ENCODE measurements around the gene MAP3K20.
"Not testable (repeated sequence)": the region's sequence is repeated elsewhere in the genome, so short reads cannot be mapped to it uniquely, and the experiment has no call there.

The MAP3K20 gene

GRCh38 chr2:173251225-173251624 lies 175.6 kb downstream of the MAP3K20 start:
- no peaks in the 10 kb centered on the region for H3K9me3 ChIP-seq (ENCODE audit: insufficient read depth, low read length, severe bottlenecking)
- no peak overlapping the region for H2AFZ ChIP-seq (ENCODE audit: low read depth, low read length)
- TF ChIP-seq EZH2 (IDR thresholded peaks at IDR 0.05; ENCODE audit: borderline replicate concordance, low read depth, low read length, severe bottlenecking) = no peak
- TF ChIP-seq, protein P1, sequence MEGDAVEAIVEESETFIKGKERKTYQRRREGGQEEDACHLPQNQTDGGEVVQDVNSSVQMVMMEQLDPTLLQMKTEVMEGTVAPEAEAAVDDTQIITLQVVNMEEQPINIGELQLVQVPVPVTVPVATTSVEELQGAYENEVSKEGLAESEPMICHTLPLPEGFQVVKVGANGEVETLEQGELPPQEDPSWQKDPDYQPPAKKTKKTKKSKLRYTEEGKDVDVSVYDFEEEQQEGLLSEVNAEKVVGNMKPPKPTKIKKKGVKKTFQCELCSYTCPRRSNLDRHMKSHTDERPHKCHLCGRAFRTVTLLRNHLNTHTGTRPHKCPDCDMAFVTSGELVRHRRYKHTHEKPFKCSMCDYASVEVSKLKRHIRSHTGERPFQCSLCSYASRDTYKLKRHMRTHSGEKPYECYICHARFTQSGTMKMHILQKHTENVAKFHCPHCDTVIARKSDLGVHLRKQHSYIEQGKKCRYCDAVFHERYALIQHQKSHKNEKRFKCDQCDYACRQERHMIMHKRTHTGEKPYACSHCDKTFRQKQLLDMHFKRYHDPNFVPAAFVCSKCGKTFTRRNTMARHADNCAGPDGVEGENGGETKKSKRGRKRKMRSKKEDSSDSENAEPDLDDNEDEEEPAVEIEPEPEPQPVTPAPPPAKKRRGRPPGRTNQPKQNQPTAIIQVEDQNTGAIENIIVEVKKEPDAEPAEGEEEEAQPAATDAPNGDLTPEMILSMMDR (IDR thresholded peaks at IDR 0.05; ENCODE audit: borderline replicate concordance, extremely low read depth, low read length, poor library complexity, severe bottlenecking) = no peak
- no peak for ATAC-seq (ENCODE audit: insufficient read depth, low read depth)
- H3K4me3 ChIP-seq (ENCODE audit: low read depth in 1 of 2, low read length in 2 of 2) = no peak overlapping the region
- H4K20me1 ChIP-seq (ENCODE audit: insufficient read depth, low read length) = no peaks in the 10 kb centered on the region
- H3K9ac ChIP-seq (ENCODE audit: low read depth, low read length) = no peak overlapping the region
- no peaks in the 10 kb centered on the region for H3K79me2 ChIP-seq (ENCODE audit: insufficient read depth, low read length)
- H3K36me3 ChIP-seq (ENCODE audit: insufficient read depth, low read length) = no peaks in the 10 kb centered on the region
- no peaks in the 10 kb centered on the region for H3K4me1 ChIP-seq (ENCODE audit: insufficient read depth, low read length)
- H3K4me2 ChIP-seq (ENCODE audit: insufficient read depth, low read length) = no peak overlapping the region
- H3K27me3 ChIP-seq (ENCODE audit: insufficient read depth, low read length, poor library complexity) = no peaks in the 10 kb centered on the region
- no peak for DNase-seq
- no peak overlapping the region for H3K27ac ChIP-seq (ENCODE audit: low read length)

- DNase-seq = no peak
These were observed 176.9 kb downstream of the MAP3K20 start for GRCh38 chr2:173252581-173252980.

DNA sequence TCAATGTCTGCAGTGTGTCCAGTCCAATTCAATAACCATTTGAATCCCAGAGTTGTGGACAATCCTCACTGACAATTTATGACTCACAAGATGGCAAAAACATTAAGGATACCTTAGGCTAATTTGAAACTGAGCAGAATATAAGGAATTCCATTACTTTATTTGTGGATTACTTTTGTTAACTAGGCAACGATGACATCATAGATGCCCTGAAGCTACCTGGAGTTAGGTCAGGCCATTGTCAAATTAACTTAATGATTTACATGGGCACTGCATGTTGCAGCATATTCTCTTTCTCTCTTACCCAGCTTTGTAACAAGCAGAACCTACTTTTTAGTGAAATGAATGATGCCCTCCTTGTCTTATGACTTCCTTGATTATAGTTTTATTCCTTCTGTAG lies 179.0 kb downstream of the MAP3K20 start:
- no peak overlapping the region for H3K4me3 ChIP-seq (ENCODE audit: low read depth in 1 of 2, low read length in 2 of 2)
- H4K20me1 ChIP-seq (ENCODE audit: insufficient read depth, low read length) = no peaks in the 10 kb centered on the region
- no peak overlapping the region for H3K4me2 ChIP-seq (ENCODE audit: insufficient read depth, low read length)
- no peak overlapping the region for H2AFZ ChIP-seq (ENCODE audit: low read depth, low read length)
- H3K27me3 ChIP-seq (ENCODE audit: insufficient read depth, low read length, poor library complexity) = no peaks in the 10 kb centered on the region
- no peak overlapping the region for H3K27ac ChIP-seq (ENCODE audit: low read length)
- H3K36me3 ChIP-seq (ENCODE audit: insufficient read depth, low read length) = peaks cover 6% of the 10 kb centered on the region; the same call in 1 of the 2 replicates
- H3K9ac ChIP-seq (ENCODE audit: low read depth, low read length) = no peak overlapping the region
- H3K4me1 ChIP-seq (ENCODE audit: insufficient read depth, low read length) = no peaks in the 10 kb centered on the region
- no peaks in the 10 kb centered on the region for H3K9me3 ChIP-seq (ENCODE audit: insufficient read depth, low read length, severe bottlenecking)
- ATAC-seq (ENCODE audit: insufficient read depth, low read depth) (no peak), DNase-seq (no peak)
- no peak for TF ChIP-seq EZH2 (IDR thresholded peaks at IDR 0.05; ENCODE audit: borderline replicate concordance, low read depth, low read length, severe bottlenecking)
- TF ChIP-seq, protein P1 (IDR thresholded peaks at IDR 0.05; ENCODE audit: borderline replicate concordance, extremely low read depth, low read length, poor library complexity, severe bottlenecking) = no peak
- no peaks in the 10 kb centered on the region for H3K79me2 ChIP-seq (ENCODE audit: insufficient read depth, low read length)

More at GRCh38 chr2:173252581-173252980, 176.9 kb downstream of the MAP3K20 start:
- Histone ChIP-seq H3K27me3 (ENCODE audit: insufficient read depth, low read length, poor library complexity) (no peaks in the 10 kb centered on the region), H3K9ac (ENCODE audit: low read depth, low read length) (no peak overlapping the region), H3K9me3 (ENCODE audit: insufficient read depth, low read length, severe bottlenecking) (no peaks in the 10 kb centered on the region), H3K4me2 (ENCODE audit: insufficient read depth, low read length) (no peak overlapping the region), H3K36me3 (ENCODE audit: insufficient read depth, low read length) (no peaks in the 10 kb centered on the region), H3K4me1 (ENCODE audit: insufficient read depth, low read length) (no peaks in the 10 kb centered on the region), H2AFZ (ENCODE audit: low read depth, low read length) (no peak overlapping the region), H3K27ac (ENCODE audit: low read length) (no peak overlapping the region), H3K79me2 (ENCODE audit: insufficient read depth, low read length) (no peaks in the 10 kb centered on the region), H3K4me3 (ENCODE audit: low read depth in 1 of 2, low read length in 2 of 2) (no peak overlapping the region), H4K20me1 (ENCODE audit: insufficient read depth, low read length) (no peaks in the 10 kb centered on the region)
- ATAC-seq (ENCODE audit: insufficient read depth, low read depth) = no peak
- TF ChIP-seq, protein P1 (IDR thresholded peaks at IDR 0.05; ENCODE audit: borderline replicate concordance, extremely low read depth, low read length, poor library complexity, severe bottlenecking) = no peak
- TF ChIP-seq EZH2 (IDR thresholded peaks at IDR 0.05; ENCODE audit: borderline replicate concordance, low read depth, low read length, severe bottlenecking) = no peak

DNA sequence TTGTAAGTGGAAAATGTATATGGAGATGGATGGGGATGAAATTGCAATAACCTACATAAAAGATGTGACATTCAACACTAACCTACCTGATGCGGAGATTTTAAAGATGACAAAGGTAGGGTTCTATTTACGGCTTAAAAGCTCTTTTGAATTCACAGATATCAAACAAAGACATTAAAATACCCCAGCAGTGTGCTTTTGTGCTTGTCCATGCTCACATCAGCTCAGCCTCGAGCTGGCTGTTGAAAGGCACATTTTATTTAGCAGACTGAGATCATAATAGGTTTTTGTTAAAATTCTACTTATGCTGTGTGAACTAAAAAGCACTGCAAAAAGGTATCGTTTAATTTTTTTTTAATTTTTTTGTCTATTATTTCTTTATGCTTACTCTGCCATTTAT lies 183.1 kb downstream of the MAP3K20 start:
- DNase-seq = no peak
- TF ChIP-seq, protein P1 (IDR thresholded peaks at IDR 0.05; ENCODE audit: borderline replicate concordance, extremely low read depth, low read length, poor library complexity, severe bottlenecking) = no peak
- no peak for TF ChIP-seq EZH2 (IDR thresholded peaks at IDR 0.05; ENCODE audit: borderline replicate concordance, low read depth, low read length, severe bottlenecking)

GRCh38 chr2:173262356-173262755 lies 186.7 kb downstream of the MAP3K20 start:
- not testable (repeated sequence) for H3K79me2 ChIP-seq (ENCODE audit: insufficient read depth, low read length); H3K9ac ChIP-seq (ENCODE audit: low read depth, low read length); H3K4me2 ChIP-seq (ENCODE audit: insufficient read depth, low read length); H2AFZ ChIP-seq (ENCODE audit: low read depth, low read length); H3K4me1 ChIP-seq (ENCODE audit: insufficient read depth, low read length); DNase-seq; H3K27me3 ChIP-seq (ENCODE audit: insufficient read depth, low read length, poor library complexity); H3K4me3 ChIP-seq (ENCODE audit: low read depth in 1 of 2, low read length in 2 of 2); H3K9me3 ChIP-seq (ENCODE audit: insufficient read depth, low read length, severe bottlenecking); ATAC-seq (ENCODE audit: insufficient read depth, low read depth); H4K20me1 ChIP-seq (ENCODE audit: insufficient read depth, low read length); H3K27ac ChIP-seq (ENCODE audit: low read length)
- peaks cover 47% of the 10 kb centered on the region for H3K36me3 ChIP-seq (ENCODE audit: insufficient read depth, low read length)

More for the DNA sequence above, 183.1 kb downstream of the MAP3K20 start:
- no peak overlapping the region for H3K4me2 ChIP-seq (ENCODE audit: insufficient read depth, low read length)
- no peak overlapping the region for H2AFZ ChIP-seq (ENCODE audit: low read depth, low read length)
- no peaks in the 10 kb centered on the region for H4K20me1 ChIP-seq (ENCODE audit: insufficient read depth, low read length)
- no peaks in the 10 kb centered on the region for H3K9me3 ChIP-seq (ENCODE audit: insufficient read depth, low read length, severe bottlenecking)
- H3K4me3 ChIP-seq (ENCODE audit: low read depth in 1 of 2, low read length in 2 of 2) = no peak overlapping the region
- H3K4me1 ChIP-seq (ENCODE audit: insufficient read depth, low read length) = no peaks in the 10 kb centered on the region
- no peak overlapping the region for H3K27ac ChIP-seq (ENCODE audit: low read length)
- no peaks in the 10 kb centered on the region for H3K79me2 ChIP-seq (ENCODE audit: insufficient read depth, low read length)
- no peak for ATAC-seq (ENCODE audit: insufficient read depth, low read depth)
- no peaks in the 10 kb centered on the region for H3K27me3 ChIP-seq (ENCODE audit: insufficient read depth, low read length, poor library complexity)
- peaks cover 25% of the 10 kb centered on the region; the same call in 1 of the 2 replicates for H3K36me3 ChIP-seq (ENCODE audit: insufficient read depth, low read length)
- no peak overlapping the region for H3K9ac ChIP-seq (ENCODE audit: low read depth, low read length)

Measured in DND-41 (cell line).